ENCODE measurements around the gene TMEM138.

- TF ChIP-seq GATA3 (IDR thresholded peaks at IDR 0.05; ENCODE audit: low read depth, low read length), result no peak
- TF ChIP-seq GATA2 (IDR thresholded peaks at IDR 0.05; ENCODE audit: low read depth, low read length), result no peak
These were observed 26.8 kb upstream of the TMEM138 start for GRCh38 chr11:61335355-61335710.

Data from SH-SY5Y (cell line).